Left lung (tissue), 10 donors: ENCODE data around the gene NOTCH4. TPM values are rescaled to one million over a fixed set of nuclear protein-coding genes. Genes with fewer than 3 reads are reported as not detected.
"Not testable (repeated sequence)": the region's sequence is repeated elsewhere in the genome, so short reads cannot be mapped to it uniquely, and the experiment has no call there.

ENCODE experiments used
- ATAC-seq: fragments of 200-7000 bp; cut with Tn5 transposase; one replicate; pipeline ENCODE4 v1.9.1; 2020; ENCODE audit warnings: moderate library complexity
- DNase-seq, 4 donors: peaks; one replicate each; pipeline ENCODE4 v3.0.0-alpha.2; 2013 to 2020
- H3K27ac ChIP-seq, 2 donors: fragments of 200-600 bp; sonication (generic) in 1 of 2; one replicate each; pipeline versions ENCODE4 v1.5.0 to v1.8.0; 2020 to 2021
- H3K27me3 ChIP-seq, 2 donors: fragments of 200-600 bp; sonication (generic) in 1 of 2; one replicate each; pipeline versions ENCODE4 v1.5.0 to v1.8.0; 2020 to 2021
- H3K36me3 ChIP-seq, 2 donors: fragments of 200-600 bp; sonication (generic) in 1 of 2; one replicate each; pipeline versions ENCODE4 v1.5.0 to v1.8.0; 2020 to 2021
- H3K4me1 ChIP-seq, 2 donors: fragments of 200-600 bp; one replicate each; pipeline ENCODE4 v1.8.0; 2021
- H3K4me3 ChIP-seq, 2 donors: fragments of 200-600 bp; sonication (generic) in 1 of 2; one replicate each; pipeline versions ENCODE4 v1.5.0 to v1.8.0; 2020 to 2021; ENCODE audit warnings: mild to moderate bottlenecking in 1 of 2
- H3K9me3 ChIP-seq, 2 donors: fragments of 200-600 bp; sonication (generic) in 1 of 2; one replicate each; pipeline versions ENCODE4 v1.5.0 to v1.8.0; 2020 to 2021
- CTCF ChIP-seq, 2 donors: fragments of 200-600 bp; sonication (generic) in 1 of 2; IDR thresholded peaks; one replicate each; pipeline versions ENCODE4 v1.5.0 to v1.8.0; 2021; ENCODE audit warnings: antibody characterized with exemption in 2 of 2
- intact Hi-C, 2 donors: fragments of 100-400 bp; cut with DNase I; formaldehyde crosslinking; loops; one replicate each; pipeline versions ENCODE4 v1.11.2 to v1.14.2; 2022
- polyA plus RNA-seq, 6 donors: library from polyadenylated mRNA; unstranded; fragments of 120-200 nt; gene quantifications; one replicate each; pipeline ENCODE4 v1.2.1, GENCODE V29; 2013; ENCODE audit not compliant: insufficient read length in 6 of 6
- total RNA-seq, 2 donors: library from RNA; stranded (reverse); fragmentation: NEBNext Ultra II Directional; extraction: Animal tissue kit (Norgen Biotek cat#: 25700); gene quantifications; one replicate each; pipeline ENCODE4 v1.2.1, GENCODE V29; 2021
- donor health status: DM: no; HTN: yes; CAD: no.
- donor health status: DM: no; HTN: no; CAD: no.

Gene NOTCH4
- total and polyA plus RNA-seq, 8 donors: 37.0 to 58.4 (median 50.7) TPM

DNA sequence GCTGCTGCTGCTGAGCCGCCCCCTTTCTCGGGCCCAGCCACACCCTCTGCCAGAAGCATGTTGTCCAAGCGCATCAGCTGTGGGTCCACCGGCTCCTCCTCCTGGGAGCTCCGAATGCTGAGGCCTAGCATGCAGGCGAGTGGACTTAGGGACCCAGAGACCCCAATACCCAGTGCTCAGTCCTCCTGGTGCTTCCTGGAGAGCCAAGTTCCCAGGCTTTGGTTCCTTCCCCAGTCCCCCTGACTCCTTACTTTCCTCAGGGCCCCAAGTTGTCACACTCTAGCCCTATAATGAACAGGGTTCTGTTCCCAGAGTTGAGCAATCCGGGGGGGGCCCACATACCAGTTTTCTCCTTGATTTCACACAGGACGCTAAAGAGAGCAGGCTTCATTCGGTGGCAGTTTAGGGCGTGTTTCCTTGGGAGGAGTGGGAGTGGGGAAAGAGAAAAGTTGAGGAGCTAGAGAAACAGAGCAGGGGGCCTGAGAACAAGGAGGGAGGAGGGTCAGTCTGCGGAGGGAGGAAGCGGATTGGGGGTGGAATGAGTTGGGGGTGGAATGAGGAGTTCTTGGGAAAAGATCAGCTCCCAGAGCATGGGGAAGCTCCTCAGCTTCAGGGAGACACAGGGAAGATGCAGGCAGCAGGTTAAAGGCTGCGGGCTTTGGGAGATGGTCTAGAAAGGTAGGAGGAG is 35.3 kb downstream of the NOTCH4 start:
- ATAC-seq: no peak
- peaks cover 0 to 28% of the 10 kb centered on the region in 2 donors for H3K36me3 ChIP-seq
- peak overlapping the region; percentile 95 to 100 for H3K27ac ChIP-seq
- no peak for TF ChIP-seq CTCF (IDR thresholded peaks at IDR 0.05)
- H3K4me3 ChIP-seq: peak overlapping the region; percentile 67 to 78
- H3K9me3 ChIP-seq: no peaks in the 10 kb centered on the region
- H3K4me1 ChIP-seq: peaks cover 16 to 88% of the 10 kb centered on the region in 2 donors
- no peak for DNase-seq
- intact Hi-C loops: no loop called here
- H3K27me3 ChIP-seq: no peaks in the 10 kb centered on the region

DNA sequence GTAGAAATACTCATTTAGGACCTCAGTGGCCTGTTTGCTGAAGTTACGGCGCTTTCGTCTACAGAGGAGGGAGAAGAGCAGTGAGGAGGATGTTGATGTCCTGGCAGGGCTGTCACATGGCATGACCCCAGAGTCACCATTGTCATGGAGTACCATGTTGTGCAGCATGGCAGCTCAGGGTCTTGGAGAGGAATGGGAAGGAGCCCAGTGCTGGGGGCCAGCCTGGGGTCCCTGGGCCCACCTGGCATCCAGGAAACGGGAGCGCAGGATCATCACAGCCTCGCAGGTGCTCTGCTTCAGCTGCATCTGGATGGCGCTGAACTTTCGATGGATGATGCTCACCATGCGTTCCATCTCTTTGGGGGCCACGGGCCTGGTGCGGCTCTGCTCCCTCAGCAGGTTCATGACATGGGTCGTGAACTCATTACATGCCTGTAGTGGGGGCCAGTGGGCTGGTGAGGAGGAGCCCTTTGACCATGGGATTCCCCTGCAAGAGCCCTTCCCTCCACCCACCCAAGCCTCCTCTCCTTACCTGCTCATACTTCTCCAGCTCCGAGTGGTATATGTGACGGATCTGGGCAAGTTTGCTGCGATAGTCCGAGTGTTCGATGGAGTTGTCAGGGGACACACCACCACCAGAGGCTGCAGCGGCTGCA is 36.0 kb downstream of the NOTCH4 start:
- H3K27me3 ChIP-seq, DNase-seq, intact Hi-C loops, ATAC-seq, H3K9me3 ChIP-seq: not testable (repeated sequence)
- Histone ChIP-seq H3K36me3 (peaks cover 0 to 33% of the 10 kb centered on the region in 2 donors), H3K4me3 (peak overlapping the region; percentile 67 to 78), H3K4me1 (peaks cover 16 to 86% of the 10 kb centered on the region in 2 donors), H3K27ac (peak overlapping the region; percentile 95 to 100)

DNA sequence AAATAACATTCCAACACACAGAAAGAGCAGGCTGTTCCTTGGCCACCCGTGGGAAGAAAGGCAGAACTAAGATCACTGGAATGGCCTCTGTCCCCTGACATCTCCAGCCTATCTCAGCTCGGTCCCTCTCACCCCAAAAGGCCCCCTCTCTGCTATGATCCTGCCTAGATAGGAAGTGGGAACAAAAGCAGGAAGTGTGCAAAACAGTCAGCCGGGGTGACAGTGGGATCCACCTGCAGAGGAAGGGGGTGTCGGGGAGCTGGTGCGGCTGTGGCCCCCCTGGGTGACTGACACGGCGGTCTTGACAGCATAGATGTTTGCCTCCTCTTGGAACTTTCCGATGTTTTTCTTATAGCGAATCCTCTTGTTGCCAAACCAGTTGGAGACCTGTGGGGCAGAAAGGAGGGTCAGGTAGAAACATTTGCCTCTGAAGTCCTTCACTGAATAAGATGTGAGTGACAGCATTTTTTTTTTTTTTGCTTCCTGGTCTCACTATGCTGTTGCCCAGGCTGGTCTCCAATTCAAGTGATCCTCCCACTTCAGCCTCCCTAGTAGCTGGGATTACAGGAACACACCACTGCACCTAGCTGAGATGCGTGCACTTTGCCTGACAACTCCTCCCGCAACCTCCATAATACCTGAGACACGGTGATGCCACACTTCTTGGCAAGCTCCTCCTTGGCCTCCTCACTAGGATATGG is 36.7 kb downstream of the NOTCH4 start:
- H3K27ac ChIP-seq: peak overlapping the region; percentile 65 to 69
- ATAC-seq: no peak
- H3K4me3 ChIP-seq: no peak overlapping the region
- no peaks in the 10 kb centered on the region for H3K9me3 ChIP-seq
- no peak for DNase-seq
- TF ChIP-seq CTCF (IDR thresholded peaks at IDR 0.05): no peak
- H3K27me3 ChIP-seq: no peaks in the 10 kb centered on the region
- peaks cover 11 to 86% of the 10 kb centered on the region in 2 donors for H3K4me1 ChIP-seq
- intact Hi-C loops: no loop called here
- peaks cover 0 to 40% of the 10 kb centered on the region in 2 donors for H3K36me3 ChIP-seq

GRCh38 chr6:32186151-32186840 is 37.6 kb downstream of the NOTCH4 start:
- intact Hi-C loops, H3K27me3 ChIP-seq, H3K4me3 ChIP-seq, H3K9me3 ChIP-seq, ATAC-seq, DNase-seq: not testable (repeated sequence)
- Histone ChIP-seq H3K27ac (peak overlapping the region; percentile 65 to 69), H3K36me3 (peaks cover 0 to 47% of the 10 kb centered on the region in 2 donors), H3K4me1 (peaks cover 18 to 88% of the 10 kb centered on the region in 2 donors)

- Histone ChIP-seq H3K27ac (peak overlapping the region; percentile 65 to 69), H3K36me3 (peaks cover 0 to 53% of the 10 kb centered on the region in 2 donors), H3K4me1 (peaks cover 19 to 86% of the 10 kb centered on the region in 2 donors)
- peak in 2 of 4 donors; percentile 80 to 84 for DNase-seq
- H3K4me3 ChIP-seq, intact Hi-C loops, H3K27me3 ChIP-seq, H3K9me3 ChIP-seq: not testable (repeated sequence)
- ATAC-seq: peak; percentile 68
These were observed 38.2 kb downstream of the NOTCH4 start for GRCh38 chr6:32185681-32186131.

DNA sequence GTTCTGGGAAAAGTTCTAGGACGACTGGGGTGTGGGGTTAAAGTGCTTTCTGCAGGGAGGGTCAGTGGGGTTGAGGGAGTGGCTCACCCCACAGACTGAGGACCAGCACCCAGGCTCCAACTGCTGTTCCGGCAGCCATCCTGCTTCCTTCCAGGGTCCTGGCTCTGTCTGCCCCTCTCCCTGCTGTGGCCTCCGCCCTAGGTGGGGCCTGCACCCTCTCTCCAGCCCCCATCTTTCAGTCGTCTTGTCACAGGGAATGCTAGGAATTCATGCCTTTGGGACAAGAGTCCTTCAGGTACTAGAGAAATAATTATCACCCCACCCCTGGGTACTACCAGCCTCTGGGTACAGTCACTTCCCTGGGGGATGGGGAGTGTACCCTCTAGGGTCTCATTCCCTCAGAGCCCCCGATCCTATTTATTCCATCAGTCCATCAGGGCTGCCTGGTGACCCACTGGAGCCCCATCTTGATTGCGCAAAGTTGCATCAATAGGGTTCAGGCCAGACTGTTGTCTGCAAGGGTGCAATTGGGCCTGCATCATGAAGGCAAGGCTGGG is 39.7 kb downstream of the NOTCH4 start, which contains the start of gene AGER:
Gene AGER, minus strand, starts transcription at position 170 of the 557 bp plus-strand sequence. Its CDS starts 31 bp downstream, at position 139.
- H3K36me3 ChIP-seq: peaks cover 0 to 62% of the 10 kb centered on the region in 2 donors
- no peak within 1 kb of the TSS for H3K4me3 ChIP-seq
- H3K9me3 ChIP-seq: no peaks in the 10 kb centered on the region
- intact Hi-C loops: no loop called here
- no peak for TF ChIP-seq CTCF (IDR thresholded peaks at IDR 0.05)
- DNase-seq: peak in 1 of 4 donors; percentile 65
- peaks cover 19 to 93% of the 10 kb centered on the region in 2 donors for H3K4me1 ChIP-seq
- no peaks in the 10 kb centered on the region for H3K27me3 ChIP-seq
- H3K27ac ChIP-seq: peak within 1 kb of the TSS; percentile 57 to 68
- peak; percentile 44 for ATAC-seq
